GM19372 (cell line): ENCODE measurements around the gene EXTL1.

Source experiments
- ATAC-seq: cut with Tn5 transposase; IDR thresholded peaks from one replicate; pipeline ENCODE4 v1.9.1; 2021; ENCODE audit warnings: mild to moderate bottlenecking, low read depth, moderate library complexity; ENCODE audit not compliant: unreplicated experiment

The EXTL1 gene

DNA sequence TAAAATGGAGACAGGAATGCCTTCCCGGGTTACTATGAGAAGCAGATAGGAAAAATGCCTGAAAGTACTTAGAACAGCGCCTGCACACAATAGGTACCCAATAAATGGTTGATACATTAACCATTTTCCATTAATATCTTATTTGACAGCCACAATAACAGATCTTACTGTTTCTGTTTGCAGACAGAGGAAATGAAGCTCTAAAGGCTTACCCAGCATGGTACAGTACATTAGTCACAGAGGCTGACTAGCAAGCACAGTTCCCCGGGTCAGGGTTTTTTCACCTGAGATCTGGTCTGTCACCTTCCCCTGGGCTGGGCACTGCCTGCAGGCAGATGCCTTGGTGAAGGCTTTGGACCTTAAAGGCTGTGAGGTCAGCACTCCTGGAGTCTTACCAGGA, 43.0 kb downstream of the EXTL1 start:
- ATAC-seq = no peak

DNA sequence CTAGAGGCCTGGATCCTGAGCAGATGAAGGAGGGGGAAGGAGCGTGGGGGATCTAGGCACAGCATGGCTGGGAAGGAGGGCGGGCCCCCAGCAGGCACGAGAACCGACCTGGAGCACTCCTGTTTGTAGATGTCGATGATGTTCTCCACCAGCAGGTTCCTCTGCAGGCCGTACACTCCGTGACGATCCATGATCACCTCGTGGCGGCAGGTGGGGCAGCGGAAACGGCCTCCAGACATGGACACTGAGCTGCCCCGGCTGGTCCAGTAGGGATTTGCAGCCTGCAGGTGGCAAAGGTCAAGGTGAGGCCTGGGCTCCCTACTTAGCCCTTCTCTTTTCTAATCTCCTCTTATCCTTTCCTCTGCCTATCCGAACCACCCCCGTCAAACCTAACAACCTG, 44.6 kb downstream of the EXTL1 start:
- ATAC-seq = no peak

DNA sequence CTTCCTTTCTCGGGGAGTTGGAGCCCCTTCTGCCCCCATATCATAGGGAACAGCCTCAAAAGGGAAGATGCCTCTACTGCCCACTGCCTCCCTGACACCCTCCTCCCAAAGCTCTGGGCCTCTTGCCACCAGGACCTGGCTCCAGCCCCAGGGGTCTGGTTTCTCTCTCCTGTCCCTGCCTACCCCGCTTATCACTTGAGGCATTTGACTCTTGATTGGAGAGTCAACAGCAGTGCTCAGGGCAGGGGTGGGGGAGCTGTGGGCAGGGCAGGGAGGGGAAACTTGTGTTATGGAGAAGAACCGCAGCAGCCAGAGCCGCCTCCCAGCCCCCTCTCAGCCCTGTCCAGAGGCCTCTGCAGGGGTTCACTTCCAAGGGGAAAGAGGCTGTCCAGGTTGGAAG, 45.3 kb downstream of the EXTL1 start:
- ATAC-seq = no peak

DNA sequence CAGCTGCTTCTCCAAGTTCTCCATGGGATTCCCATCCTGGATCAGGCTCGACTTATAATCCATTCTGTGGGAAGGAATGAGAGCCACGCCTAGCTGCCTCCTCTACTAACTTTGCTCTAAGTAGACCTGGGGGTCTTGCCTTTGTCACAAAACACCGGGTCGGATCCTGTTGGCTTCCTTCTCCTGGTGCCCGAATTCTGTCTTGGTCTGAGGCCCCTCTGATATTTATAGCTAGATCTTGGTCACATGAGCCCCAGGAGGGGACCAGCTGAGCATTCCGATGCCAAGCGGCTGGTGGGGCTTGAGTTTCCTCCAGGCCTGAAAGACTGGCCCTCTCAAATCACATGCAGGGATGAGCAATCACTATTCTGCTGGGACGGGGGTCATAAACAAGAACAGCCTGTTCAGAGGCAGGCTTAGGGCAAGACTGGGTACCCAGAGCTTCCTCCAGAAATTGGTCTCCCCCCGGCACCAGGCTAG, 45.9 kb downstream of the EXTL1 start, which contains the start of gene TRIM63:
Gene TRIM63, minus strand, starts transcription at position 199 of the 480 bp plus-strand sequence. Its CDS starts 136 bp downstream, at position 63.
- no peak for ATAC-seq

DNA sequence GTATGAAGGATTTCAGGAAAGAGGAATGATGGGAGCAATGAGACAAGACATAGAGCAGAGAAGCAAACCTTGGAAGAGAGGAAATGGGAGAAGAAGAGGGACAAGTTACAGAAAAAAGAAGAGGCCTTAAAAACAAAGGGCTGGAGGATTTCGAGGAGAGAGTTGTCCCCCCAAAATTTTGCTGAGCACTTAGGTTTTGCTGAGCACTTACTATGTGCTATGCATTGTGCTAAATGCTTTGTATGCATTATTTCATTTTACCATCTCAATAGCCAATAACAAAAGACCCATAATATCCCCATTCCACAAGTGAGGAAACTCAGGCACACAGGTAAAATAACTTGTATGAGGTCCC, 48.3 kb downstream of the EXTL1 start:
- ATAC-seq = no peak

DNA sequence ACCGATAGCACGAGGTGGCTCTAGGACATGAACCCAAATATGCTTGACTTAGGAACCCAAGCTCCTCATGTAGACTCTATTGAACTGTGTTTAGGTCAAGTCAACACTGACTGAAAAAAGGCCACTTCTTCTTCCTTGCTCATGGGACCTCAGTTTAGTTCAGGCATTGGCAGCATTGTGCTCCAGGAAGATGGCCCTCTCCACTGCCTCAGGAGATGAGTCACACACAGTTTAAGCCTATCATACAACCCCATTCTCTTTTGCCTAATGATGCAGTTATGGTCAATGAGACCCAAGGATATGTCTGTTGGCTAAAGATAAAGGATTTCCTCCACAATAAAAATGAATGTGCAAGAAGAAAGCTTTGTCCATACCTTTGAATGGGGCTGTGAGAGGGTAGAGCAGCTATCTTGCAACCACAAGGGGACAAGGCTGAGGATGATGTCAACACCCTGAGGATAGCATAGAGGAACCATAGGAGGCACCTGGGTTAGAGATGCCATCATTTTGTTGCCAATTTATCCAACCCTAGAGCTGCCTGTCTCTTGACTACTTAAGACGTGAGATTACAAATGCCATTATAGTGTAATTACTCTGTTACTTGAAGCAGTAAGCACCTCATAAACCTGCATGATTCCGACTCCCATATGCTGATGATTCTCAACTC, 48.9 kb downstream of the EXTL1 start:
- no peak for ATAC-seq

DNA sequence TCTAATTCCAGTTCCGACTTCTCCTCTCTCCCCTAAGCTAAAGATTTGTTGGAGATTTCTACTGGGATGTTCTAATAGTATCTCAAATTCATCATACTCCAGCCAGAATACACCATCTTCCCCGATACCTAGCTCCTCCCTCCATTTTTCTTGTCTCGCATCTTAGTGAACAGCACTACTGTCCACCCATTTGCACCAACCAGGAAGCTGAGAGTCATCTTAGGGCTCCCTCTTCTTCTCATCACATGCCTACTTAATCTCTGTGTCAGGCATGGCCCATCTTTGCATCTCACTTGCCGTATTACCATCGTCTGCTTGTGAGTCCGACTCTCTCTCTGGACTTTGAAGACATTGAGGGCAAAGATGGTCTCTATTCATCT, 49.4 kb downstream of the EXTL1 start:
- no peak for ATAC-seq

DNA sequence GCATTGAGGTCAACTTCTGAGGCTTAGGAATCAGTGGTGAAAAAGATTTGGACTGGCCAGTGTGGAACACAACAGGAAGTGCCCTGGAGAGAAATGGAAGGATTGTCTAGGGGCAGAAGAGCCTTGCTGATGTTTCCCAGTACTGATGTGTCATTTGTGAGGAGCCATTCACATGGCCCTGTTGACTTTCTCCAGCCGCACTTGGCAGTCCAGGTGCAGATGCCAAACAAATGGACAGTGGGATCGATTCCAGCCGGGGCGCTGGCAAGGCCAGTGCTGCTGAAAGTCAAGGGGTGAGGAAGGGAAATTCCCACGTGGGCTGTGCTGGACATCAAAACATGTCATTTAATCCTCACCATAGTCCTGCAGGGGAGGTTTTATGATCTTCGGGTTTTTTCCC, 50.7 kb downstream of the EXTL1 start:
- no peak for ATAC-seq

DNA sequence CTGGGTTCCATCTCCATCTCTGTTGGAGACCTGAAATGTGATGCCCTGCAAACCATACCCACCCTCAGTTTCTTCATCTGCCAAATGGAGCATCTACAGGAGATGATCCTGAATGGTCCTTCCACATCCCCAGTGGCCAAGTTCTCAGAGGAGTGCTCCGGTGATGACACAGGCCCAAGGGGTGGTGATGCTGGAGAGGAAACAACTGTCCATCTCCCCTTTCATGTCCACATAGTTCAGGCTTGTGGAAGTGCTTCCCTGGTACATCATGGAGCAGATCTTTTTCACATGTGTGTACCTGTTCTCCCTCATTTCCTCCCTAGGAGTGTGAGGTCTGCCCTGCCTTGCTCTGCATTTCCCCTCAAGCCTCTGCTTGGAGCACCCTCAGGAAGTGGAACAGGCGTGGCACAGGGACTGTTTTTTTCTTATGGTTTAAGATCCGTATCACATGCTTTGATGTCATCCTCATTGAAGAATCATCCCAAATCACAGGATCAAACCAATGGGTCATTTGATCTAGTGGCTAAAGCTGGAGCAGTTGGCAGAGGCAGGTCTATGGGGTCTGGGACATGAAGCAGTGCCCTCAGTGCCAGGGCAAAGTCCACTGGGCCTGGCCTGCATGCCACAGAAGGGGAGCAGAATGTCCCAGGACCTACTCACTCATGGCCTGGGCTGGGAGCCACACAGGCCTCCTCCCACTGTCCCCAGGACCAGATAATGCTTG, 54.0 kb downstream of the EXTL1 start:
- no peak for ATAC-seq

DNA sequence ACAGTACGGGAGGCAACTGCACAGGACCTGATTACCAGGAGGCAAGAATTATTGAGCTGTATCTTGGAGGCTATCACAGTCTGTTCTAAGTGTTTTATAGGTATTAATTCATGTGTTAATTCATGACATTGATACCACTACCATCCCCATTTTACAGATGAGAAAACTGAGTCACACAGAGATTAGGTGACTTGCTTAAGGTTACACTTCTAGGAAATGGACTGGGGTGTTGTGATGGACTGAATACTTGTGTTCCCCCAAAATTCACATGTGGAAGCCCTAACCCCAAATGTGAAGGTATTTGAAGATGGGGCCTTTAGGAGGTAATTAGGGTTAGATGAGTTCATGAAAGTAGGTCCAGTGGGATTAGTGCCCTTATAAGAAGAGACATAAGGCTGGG, 55.9 kb downstream of the EXTL1 start:
- ATAC-seq = no peak

DNA sequence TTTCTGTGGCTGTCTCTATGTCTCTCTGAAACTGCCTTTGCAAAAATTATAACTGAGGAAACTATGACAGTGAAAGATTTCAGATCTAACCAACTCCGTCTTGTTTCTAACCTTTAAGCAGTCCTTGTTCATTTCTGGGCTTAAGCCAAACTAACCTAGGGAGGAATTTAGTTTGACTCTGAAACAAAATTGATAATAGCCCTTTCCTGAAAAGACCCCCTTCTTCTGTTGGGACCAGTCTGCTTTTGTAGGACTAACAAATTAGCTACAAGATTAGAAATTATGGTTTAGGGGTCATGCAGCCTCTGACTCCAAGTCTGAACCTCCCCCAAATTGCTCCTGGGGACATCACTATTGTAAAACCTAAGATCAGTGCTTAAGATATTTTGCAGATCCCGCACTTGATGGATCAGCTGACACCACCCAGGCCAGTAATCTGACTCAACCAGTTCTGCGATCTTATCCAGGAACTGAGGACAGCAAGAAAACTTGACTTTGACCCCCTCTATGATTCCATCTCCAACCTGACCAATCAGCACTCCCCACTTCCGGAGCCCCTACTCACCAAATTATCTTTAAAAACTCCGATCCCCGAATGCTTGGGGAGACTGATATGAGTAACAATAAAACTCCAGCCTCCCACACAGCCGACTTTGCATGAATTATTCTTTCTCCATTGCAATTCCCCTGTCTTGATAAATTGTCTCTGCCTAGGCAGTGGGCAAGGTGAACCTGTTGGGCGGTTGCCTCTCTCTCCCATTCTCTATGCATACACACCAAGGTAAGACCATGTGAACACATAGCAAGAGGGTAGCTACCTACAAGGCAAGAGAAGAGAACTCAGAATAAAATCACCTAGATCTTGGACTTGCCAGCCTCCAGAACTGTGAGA, 57.0 kb downstream of the EXTL1 start:
- ATAC-seq = no peak

DNA sequence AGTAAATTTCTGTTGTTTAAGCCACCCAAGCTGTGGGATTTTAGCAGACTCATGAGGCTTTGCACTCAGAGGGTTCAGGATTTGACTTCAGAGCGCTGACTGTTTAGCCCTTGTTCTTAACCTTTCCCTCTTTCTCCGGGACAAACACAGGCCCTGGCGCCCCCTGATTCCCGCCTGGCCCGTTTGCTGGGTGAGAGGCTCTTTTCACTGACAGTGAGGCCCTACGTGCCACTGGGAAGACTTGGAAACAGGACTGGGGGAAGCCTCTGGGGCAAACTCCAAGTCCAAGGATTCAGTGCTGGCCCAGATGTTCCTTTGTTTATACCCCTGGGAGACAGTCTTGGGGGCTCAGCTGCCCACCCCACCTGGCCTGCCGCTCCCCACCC, 57.6 kb downstream of the EXTL1 start:
- ATAC-seq = no peak

DNA sequence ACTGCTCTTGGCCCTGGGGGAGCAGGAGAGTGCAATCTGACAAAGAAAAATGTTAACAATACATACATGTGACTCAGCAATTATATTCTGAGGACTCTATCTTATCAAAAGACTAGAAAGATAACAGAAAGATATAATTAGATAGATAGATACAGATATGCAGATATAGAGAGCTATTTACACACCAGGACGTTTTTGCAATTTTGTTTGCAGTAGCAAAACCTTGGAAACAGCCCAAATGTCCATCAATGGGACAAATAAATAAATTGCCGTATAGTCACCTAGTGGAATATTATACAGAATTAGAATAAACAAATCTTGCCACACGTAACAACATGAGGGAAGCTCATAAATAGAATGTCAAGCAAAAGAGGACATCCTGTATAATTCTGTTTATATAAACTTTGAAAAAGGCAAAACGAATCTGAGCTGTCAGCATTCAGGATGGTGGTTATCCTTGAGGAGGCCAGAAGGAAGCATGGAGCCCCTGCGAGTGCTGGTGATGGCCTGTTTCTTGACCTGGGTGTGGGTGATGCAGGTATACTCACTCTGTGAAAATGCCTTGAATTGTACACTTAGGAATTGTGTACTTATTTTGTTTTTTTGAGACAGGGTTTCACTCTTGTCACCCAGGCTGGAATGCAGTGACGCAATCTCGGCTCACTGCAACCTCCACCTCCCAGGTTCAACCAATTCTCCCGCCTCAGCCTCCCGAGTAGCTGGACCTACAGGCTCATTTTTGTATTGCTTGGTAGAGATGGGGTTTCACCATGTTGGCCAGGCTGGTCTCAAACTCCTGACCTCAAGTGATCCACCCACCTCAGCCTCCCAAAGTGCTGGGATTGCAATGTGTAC, 58.6 kb downstream of the EXTL1 start:
- no peak for ATAC-seq

DNA sequence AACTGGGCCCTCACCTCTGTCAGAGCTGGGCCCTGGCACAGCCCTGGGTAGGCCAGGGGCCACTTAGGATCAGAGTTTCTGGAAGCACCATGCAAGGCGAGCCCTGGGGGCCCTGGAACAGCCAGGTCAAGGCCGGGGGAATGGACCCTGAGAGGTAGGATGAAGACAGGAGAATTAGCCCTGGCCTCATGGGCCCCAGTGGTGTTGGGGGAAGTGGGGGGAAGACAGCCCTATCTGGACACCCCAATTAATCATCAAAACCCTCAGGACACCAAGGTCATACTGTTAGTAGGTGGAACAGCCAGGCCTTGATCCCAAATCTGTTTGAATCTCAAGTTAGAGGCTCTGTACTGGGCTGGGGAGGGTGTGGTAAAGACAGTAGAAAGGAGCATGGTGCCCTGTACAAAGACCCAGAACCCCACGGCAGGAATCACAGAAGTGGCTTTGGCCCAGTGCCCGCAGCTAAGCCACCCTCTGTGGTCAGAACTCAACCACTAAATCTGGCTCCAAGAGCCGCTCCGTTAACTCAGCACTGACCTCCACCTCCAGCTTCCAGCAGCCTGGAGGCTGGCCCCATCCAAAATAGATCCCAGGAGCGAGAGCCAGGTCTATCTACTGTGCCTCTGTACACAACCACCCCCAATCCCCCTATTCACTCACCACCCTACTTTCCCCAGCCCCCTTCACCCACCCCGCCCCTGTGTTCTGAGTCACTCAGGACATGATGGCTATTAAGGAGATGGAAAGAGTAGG, 59.9 kb downstream of the EXTL1 start:
- ATAC-seq = no peak

DNA sequence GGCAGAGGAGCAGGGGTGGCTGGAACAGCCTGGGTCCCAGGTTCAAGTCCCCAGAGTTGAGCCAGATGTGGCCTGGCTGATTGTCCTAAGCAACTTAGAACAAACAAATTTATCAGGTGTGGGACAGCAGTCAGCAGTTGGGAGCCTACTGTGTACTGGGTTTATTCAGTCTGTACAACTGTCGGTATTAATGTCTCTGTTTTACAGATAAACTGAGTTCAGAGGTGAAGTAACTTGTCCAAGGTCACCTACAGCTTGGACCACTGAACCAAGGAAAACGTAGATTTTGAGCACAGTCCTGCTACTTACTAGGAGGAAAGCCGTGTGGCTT, 60.4 kb downstream of the EXTL1 start:
- ATAC-seq = no peak

DNA sequence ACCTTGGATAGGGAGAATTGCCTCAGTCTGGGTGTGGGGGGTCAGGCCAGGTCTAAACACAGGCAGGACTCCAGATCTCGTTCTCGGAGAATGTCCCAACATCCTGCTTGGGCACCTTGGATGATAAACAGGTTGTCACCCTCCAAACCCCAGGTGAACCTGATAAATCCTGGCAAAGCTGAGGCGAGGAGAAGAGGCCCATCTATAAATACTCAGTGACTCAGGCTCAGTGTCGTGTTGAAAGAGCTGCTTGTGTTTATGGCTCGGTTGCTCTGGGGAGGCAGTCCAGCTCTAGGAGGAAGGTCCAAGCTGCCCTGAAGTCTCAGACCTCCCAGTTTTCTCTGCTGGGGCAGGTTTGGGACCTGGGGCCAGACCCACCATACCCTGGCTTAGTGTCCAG, 61.6 kb downstream of the EXTL1 start:
- no peak for ATAC-seq

DNA sequence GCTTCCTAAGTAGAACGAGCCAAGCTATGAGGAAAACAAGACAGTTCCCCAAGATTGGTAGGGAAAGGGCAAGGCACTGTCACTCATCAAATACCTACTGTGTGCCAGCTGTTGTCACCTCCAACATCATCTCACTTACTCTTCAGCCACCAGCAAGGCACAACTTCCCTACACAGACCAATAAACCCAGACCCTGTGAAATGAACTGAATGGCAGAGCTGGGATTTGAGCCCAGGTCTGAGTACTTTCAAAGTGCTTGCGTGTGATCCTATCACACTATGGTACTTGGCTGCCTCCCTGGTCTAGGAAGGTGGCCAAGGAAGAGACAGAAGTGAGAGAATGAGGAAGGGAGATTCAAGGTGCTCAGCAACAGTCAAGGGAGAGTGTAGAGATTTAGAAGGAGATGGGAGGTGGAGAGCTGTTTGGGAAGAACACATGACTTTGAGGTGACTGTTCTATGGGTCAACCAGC, 62.6 kb downstream of the EXTL1 start:
- no peak for ATAC-seq

DNA sequence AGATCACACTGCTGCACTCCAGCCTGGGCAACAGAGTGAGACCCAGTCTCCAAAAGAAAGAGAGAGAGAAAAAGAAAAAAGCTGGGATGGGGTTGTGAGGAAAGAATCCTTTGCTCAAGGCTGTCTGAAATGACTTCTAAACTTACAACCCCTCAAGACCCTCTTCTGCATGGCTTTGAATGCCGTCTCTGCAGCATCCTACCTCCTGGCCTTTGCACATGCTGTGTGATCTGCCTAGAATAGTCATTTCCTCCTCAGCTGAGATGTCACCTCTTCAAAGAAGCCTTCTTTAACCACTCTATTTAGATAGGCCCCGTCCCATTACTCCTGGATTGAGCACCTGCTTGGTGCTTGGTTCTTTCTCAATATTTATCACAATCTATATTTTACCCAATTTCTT, 63.3 kb downstream of the EXTL1 start:
- no peak for ATAC-seq
